ENCODE data around the gene FLVCR2.
"Not testable (repeated sequence)": the region's sequence is repeated elsewhere in the genome, so short reads cannot be mapped to it uniquely, and the experiment has no call there.

DNA sequence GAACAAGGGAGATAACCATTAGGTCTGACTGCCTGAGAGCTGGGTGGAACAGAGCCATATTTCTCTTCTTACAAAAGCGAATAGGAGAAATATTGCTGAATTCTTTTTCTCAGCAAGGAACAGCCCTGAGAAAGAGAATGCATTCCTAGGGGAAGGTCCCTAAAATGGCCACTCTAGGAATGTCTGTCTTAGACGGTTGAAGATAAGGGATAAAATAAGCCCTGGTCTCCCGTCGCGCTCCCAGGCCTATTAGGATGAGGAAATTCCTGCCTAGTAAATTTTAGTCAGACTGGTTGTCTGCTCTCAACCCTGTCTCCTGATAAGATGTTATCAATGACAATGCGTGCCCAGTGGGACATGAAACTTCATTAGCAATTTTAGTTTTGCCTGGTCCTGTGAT, 116.6 kb downstream of the FLVCR2 start:
- TF ChIP-seq POLR2A (IDR thresholded peaks at IDR 0.05; ENCODE audit: low read depth, low read length); POLR2AphosphoS5 (IDR thresholded peaks at IDR 0.05; ENCODE audit: low read depth, low read length); TAF1 (IDR thresholded peaks at IDR 0.05; ENCODE audit: low read depth, low read length); PAX5 (IDR thresholded peaks at IDR 0.05; ENCODE audit: insufficient read depth, low read length, severe bottlenecking): not testable (repeated sequence)

All from GM12891 (cell line).